Activated CD8-positive, alpha-beta memory T cell treated with anti-CD3 and anti-CD28 coated beads for 36 hours (primary cell): ENCODE data around the gene DRAP1. TPM values are rescaled to one million over a fixed set of nuclear protein-coding genes. Genes with fewer than 3 reads are reported as not detected.

Source experiments
- CTCF ChIA-PET: fragments of 350-600 bp; sonication (Branson Sonifier 250); formaldehyde crosslinking; loops from one replicate; lab custom pipeline; 2021; ENCODE audit warnings: antibody characterized with exemption; lab: Charles Lee
- POLR2A ChIA-PET: fragments of 350-600 bp; sonication (Branson Sonifier 250); formaldehyde crosslinking; loops from one replicate; lab custom pipeline; 2021; ENCODE audit warnings: antibody characterized with exemption; lab: Charles Lee
- total RNA-seq, 2 experiments: library from RNA; stranded (reverse); gene quantifications; one replicate each; pipeline ENCODE4 v1.2.3, GENCODE V29; 2021

The DRAP1 gene
- total RNA-seq: 100 to 1,000 TPM in 1 of 2 experiments, 10 to 100 TPM in 1; 99.6 to 102 TPM

- CTCF ChIA-PET: interaction anchor here (1.1 to 1.8 kb wide), 2 partner anchors 18 to 30 kb away, joined by 4 to 13 read pairs; partner anchors contain the start of genes CCDC85B and FIBP
- POLR2A ChIA-PET: interaction anchor here (1.0 kb wide), 1 partner anchor 28 kb away, joined by 4 read pairs; the partner anchor contains the start of gene CCDC85B
Measured at GRCh38 chr11:65919141-65919572, at the start of gene DRAP1. Gene DRAP1, plus strand, starts transcription at chr11:65919426. Its CDS starts 76 bp downstream, at chr11:65919502.

GRCh38 chr11:65869643-65870306, 49.5 kb upstream of the DRAP1 start:
- CTCF ChIA-PET: interaction anchor here (0.6 to 5.2 kb wide), 4 partner anchors 9 to 21 kb away, joined by 3 to 44 read pairs (median 23); partner anchors contain the start of genes CCDC85B, FIBP and MUS81
- POLR2A ChIA-PET: interaction anchor here (0.8 to 4.0 kb wide), 3 partner anchors 10 to 15 kb away, joined by 3 to 25 read pairs (median 18); partner anchors contain the start of gene MUS81

- CTCF ChIA-PET: interaction anchor here (2.0 to 5.2 kb wide), 3 partner anchors 10 to 20 kb away, joined by 7 to 44 read pairs (median 39); partner anchors contain the start of genes CCDC85B and MUS81
- POLR2A ChIA-PET: interaction anchor here (1.2 to 4.0 kb wide), 3 partner anchors 8 to 15 kb away, joined by 3 to 25 read pairs (median 18); partner anchors contain the start of gene MUS81
Measured at GRCh38 chr11:65870307-65870658, 48.9 kb upstream of the DRAP1 start.

GRCh38 chr11:65870706-65871681, 48.2 kb upstream of the DRAP1 start:
- POLR2A ChIA-PET: interaction anchor here (0.8 to 4.0 kb wide), 6 partner anchors 9 to 20 kb away, joined by 3 to 25 read pairs (median 10); partner anchors contain the start of genes CCDC85B, CFL1 and MUS81
- CTCF ChIA-PET: interaction anchor here (1.0 to 5.2 kb wide), 6 partner anchors 10 to 159 kb away, joined by 3 to 44 read pairs (median 6); partner anchors contain the start of genes CCDC85B, KAT5 and MUS81

- ChIA-PET POLR2A (interaction anchor here (0.8 to 4.0 kb wide), 4 partner anchors 11 to 19 kb away, joined by 3 to 25 read pairs (median 11); partner anchors contain the start of genes CCDC85B, CFL1 and MUS81), CTCF (interaction anchor here (1.0 to 5.2 kb wide), 6 partner anchors 11 to 160 kb away, joined by 3 to 44 read pairs (median 6); partner anchors contain the start of genes CCDC85B, KAT5 and MUS81)
Measured at GRCh38 chr11:65871811-65872548, 47.2 kb upstream of the DRAP1 start.

- POLR2A ChIA-PET: interaction anchor here (1.1 to 2.0 kb wide), 4 partner anchors 14 to 29 kb away, joined by 3 to 19 read pairs (median 10); partner anchors contain the start of genes CCDC85B, CFL1 and MUS81
Measured at GRCh38 chr11:65872586-65873317, 46.5 kb upstream of the DRAP1 start, which contains the start of gene EFEMP2. Gene EFEMP2, minus strand, starts transcription at chr11:65872800. Its CDS starts 446 bp downstream, at chr11:65872354.

GRCh38 chr11:65873318-65874156, 45.7 kb upstream of the DRAP1 start:
- POLR2A ChIA-PET: interaction anchor here (1.1 to 1.9 kb wide), 4 partner anchors 15 to 28 kb away, joined by 3 to 15 read pairs (median 4); partner anchors contain the start of genes CCDC85B and CFL1
- CTCF ChIA-PET: interaction anchor here (0.6 to 9.7 kb wide), 3 partner anchors 13 to 141 kb away, joined by 3 to 98 read pairs (median 27); partner anchors contain the start of genes CCDC85B, FIBP and MUS81

More at GRCh38 chr11:65872586-65873317, 46.5 kb upstream of the DRAP1 start, which contains the start of gene EFEMP2:
- CTCF ChIA-PET: interaction anchor here (2.6 to 9.7 kb wide), 4 partner anchors 12 to 15 kb away, joined by 27 to 98 read pairs (median 42); partner anchors contain the start of genes CCDC85B, FIBP and MUS81

GRCh38 chr11:65879617-65880016, 39.6 kb upstream of the DRAP1 start, which contains the start of gene CTSW:
Gene CTSW, plus strand, starts transcription at chr11:65879837. Its CDS starts 18 bp downstream, at chr11:65879855.
- CTCF ChIA-PET: interaction anchor here (1.2 to 9.7 kb wide), 3 partner anchors 8 to 109 kb away, joined by 3 to 98 read pairs (median 4); partner anchors contain the start of genes CCDC85B and FIBP
- POLR2A ChIA-PET: interaction anchor here (0.7 to 1.3 kb wide), 2 partner anchors 8 to 239 kb away, joined by 4 read pairs; partner anchors contain the start of gene FIBP

- ChIA-PET POLR2A (interaction anchor here (0.7 kb wide), 2 partner anchors 240 to 265 kb away, joined by 4 read pairs; partner anchors contain the start of gene PCNX3), CTCF (interaction anchor here (1.2 to 9.7 kb wide), 2 partner anchors 8 to 20 kb away, joined by 3 to 98 read pairs; partner anchors contain the start of genes CCDC85B and FIBP)
Measured at GRCh38 chr11:65880027-65880426, 39.2 kb upstream of the DRAP1 start.

- POLR2A ChIA-PET: interaction anchor here (0.7 kb wide), 1 partner anchor 266 kb away, joined by 4 read pairs; the partner anchor contains the start of gene PCNX3
Measured at GRCh38 chr11:65880844-65881421, 38.3 kb upstream of the DRAP1 start.

GRCh38 chr11:65882120-65883057, 36.8 kb upstream of the DRAP1 start:
- POLR2A ChIA-PET: interaction anchor here (0.5 to 0.7 kb wide), 2 partner anchors 13 to 37 kb away, joined by 3 read pairs; no protein-coding TSS in a partner anchor
- CTCF ChIA-PET: interaction anchor here (9.7 to 12.8 kb wide), 2 partner anchors 6 to 23 kb away, joined by 98 to 163 read pairs; partner anchors contain the start of genes CCDC85B, CFL1, FIBP and MUS81

More at GRCh38 chr11:65880844-65881421, 38.3 kb upstream of the DRAP1 start:
- CTCF ChIA-PET: interaction anchor here (1.2 to 9.7 kb wide), 2 partner anchors 7 to 21 kb away, joined by 3 to 98 read pairs; partner anchors contain the start of genes CCDC85B and FIBP

- ChIA-PET CTCF (interaction anchor here (1.6 to 12.8 kb wide), 6 partner anchors 6 to 102 kb away, joined by 7 to 163 read pairs (median 67); partner anchors contain the start of genes CFL1, CTSW, FOSL1 and MUS81), POLR2A (interaction anchor here (1.0 to 2.0 kb wide), 2 partner anchors 22 to 24 kb away, joined by 3 to 8 read pairs; no protein-coding TSS in a partner anchor)
Measured at GRCh38 chr11:65883058-65883761, 36.0 kb upstream of the DRAP1 start.
